ENCODE measurements around the gene CDYL2.
A peak's percentile ranks its signal among the peaks of the same experiment; 100 is the strongest.
"Not testable (repeated sequence)": the region's sequence is repeated elsewhere in the genome, so short reads cannot be mapped to it uniquely, and the experiment has no call there.

CDYL2 gene

GRCh38 chr16:80804056-80804525 lies 307 bp downstream of the CDYL2 start:
- Histone ChIP-seq H3K36me3 (ENCODE audit: insufficient read depth, low read length) (no peaks in the 10 kb centered on the region), H3K9me3 (ENCODE audit: low read depth, low read length) (no peaks in the 10 kb centered on the region), H3K4me3 (peak overlapping the region; percentile 60; the same call in 1 of the 2 replicates), H3K27ac (no peak overlapping the region), H3K9ac (ENCODE audit: insufficient read length) (no peak overlapping the region)
- TF ChIP-seq EZH2 (IDR thresholded peaks at IDR 0.05) (no peak), FOXP2 (optimal IDR thresholded peaks at IDR 0.05; ENCODE audit: control extremely low read depth, extremely low read length, insufficient read depth) (no peak), POLR2AphosphoS5 (IDR thresholded peaks at IDR 0.05; ENCODE audit: borderline replicate concordance, low read depth, low read length) (no peak)
- DNase-seq (ENCODE audit: low read depth, low spot score) = no peak

DNA sequence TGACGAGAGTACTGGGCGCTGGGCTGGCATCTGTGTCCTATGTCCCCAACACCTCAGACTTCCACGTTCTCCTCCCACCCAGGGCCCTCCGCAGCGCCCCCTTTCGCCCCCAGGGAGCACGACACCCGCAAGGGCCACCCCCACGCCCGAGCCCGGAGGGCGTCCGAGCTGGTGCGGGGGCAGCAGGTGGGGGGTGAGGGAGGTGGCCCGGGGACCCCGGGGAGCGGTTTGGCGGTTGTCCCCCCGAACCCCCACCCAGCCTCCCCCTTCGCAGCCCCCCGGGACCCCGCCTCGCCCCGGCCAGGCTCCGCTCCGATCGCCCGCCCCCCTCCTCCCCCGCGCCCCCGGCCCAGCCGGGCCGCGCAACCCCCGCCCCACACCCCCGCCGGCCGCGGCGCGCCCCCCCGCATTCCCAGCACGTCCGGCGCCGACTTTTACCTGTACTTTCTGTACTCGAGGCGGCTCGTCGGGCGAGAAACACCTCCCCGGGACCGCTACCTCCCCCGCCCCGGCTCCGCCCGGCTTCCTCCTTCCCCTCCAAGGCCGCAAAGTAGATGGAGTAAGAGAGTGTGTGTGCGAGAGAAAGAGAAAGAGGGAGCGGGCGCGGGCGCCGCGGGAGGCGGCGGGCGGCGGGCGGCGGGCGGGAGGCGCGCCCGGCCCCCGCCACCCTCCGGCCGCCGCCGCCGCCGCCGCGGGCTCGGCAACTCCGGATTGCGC lies 901 bp downstream of the CDYL2 start:
- Histone ChIP-seq H3K9me3 (ENCODE audit: low read depth, low read length) (no peaks in the 10 kb centered on the region), H3K36me3 (ENCODE audit: insufficient read depth, low read length) (no peaks in the 10 kb centered on the region), H3K9ac (ENCODE audit: insufficient read length) (no peak overlapping the region), H3K4me3 (no peak overlapping the region), H3K27ac (no peak overlapping the region)
- DNase-seq (ENCODE audit: low read depth, low spot score) = no peak
- TF ChIP-seq FOXP2 (optimal IDR thresholded peaks at IDR 0.05; ENCODE audit: control extremely low read depth, extremely low read length, insufficient read depth) (no peak), EZH2 (IDR thresholded peaks at IDR 0.05) (no peak)

GRCh38 chr16:80802902-80803301 lies 1.5 kb downstream of the CDYL2 start:
- TF ChIP-seq EZH2 (IDR thresholded peaks at IDR 0.05) (no peak), FOXP2 (optimal IDR thresholded peaks at IDR 0.05; ENCODE audit: control extremely low read depth, extremely low read length, insufficient read depth) (no peak), POLR2AphosphoS5 (IDR thresholded peaks at IDR 0.05; ENCODE audit: borderline replicate concordance, low read depth, low read length) (no peak)
- Histone ChIP-seq H3K4me3 (no peak overlapping the region), H3K36me3 (ENCODE audit: insufficient read depth, low read length) (no peaks in the 10 kb centered on the region), H3K27ac (no peak overlapping the region), H3K9ac (ENCODE audit: insufficient read length) (no peak overlapping the region), H3K9me3 (ENCODE audit: low read depth, low read length) (no peaks in the 10 kb centered on the region)
- DNase-seq (ENCODE audit: low read depth, low spot score) = no peak

DNA sequence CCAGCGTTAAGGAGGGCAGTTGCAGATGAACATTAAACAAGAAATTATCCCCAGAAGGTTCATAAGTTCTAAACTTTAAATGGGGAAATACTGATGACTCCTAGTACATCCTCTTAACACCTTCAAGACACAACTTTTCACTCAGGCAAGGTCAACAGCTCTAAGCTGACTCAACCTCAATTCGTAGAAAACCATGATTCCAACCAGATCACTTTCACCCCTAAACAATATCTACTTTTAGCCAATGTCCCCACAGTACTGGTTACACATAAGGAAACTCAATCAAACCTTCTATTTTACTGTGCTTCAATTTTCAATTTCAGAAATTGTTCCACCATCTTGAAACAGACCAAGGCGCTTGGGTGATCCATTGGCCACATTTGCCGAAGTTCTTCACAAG lies 2.3 kb downstream of the CDYL2 start:
- TF ChIP-seq POLR2AphosphoS5 (IDR thresholded peaks at IDR 0.05; ENCODE audit: borderline replicate concordance, low read depth, low read length) = no peak
- TF ChIP-seq FOXP2 (optimal IDR thresholded peaks at IDR 0.05; ENCODE audit: control extremely low read depth, extremely low read length, insufficient read depth) = no peak
- TF ChIP-seq EZH2 (IDR thresholded peaks at IDR 0.05) = no peak
- no peak overlapping the region for H3K27ac ChIP-seq
- no peak for DNase-seq (ENCODE audit: low read depth, low spot score)
- H3K9me3 ChIP-seq (ENCODE audit: low read depth, low read length) = no peaks in the 10 kb centered on the region
- H3K36me3 ChIP-seq (ENCODE audit: insufficient read depth, low read length) = no peaks in the 10 kb centered on the region
- no peak overlapping the region for H3K9ac ChIP-seq (ENCODE audit: insufficient read length)
- H3K4me3 ChIP-seq = no peak overlapping the region

DNA sequence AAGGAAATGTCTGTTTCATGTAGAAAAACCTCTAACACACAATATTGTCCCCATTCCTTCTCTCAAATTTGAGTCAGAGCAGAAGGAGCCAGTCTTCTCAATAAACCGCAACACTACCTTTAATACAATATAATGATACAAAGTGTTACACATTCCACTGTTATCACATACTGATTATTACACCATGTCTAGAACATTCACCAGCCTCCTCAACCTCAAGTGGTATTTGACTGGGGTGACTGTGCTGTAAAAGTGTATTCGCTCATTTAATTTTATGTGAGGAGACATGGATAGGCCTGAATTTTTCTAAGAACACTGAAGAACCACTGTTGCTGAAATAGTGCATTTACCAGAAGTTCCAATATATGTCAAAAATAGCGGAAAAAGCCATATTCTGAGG lies 10.3 kb downstream of the CDYL2 start:
- H3K27ac ChIP-seq = no peak overlapping the region
- H3K36me3 ChIP-seq (ENCODE audit: insufficient read depth, low read length) = no peaks in the 10 kb centered on the region
- DNase-seq (ENCODE audit: low read depth, low spot score) = no peak
- H3K9ac ChIP-seq (ENCODE audit: insufficient read length) = no peak overlapping the region
- H3K9me3 ChIP-seq (ENCODE audit: low read depth, low read length) = no peaks in the 10 kb centered on the region
- no peak overlapping the region for H3K4me3 ChIP-seq
- TF ChIP-seq FOXP2 (optimal IDR thresholded peaks at IDR 0.05; ENCODE audit: control extremely low read depth, extremely low read length, insufficient read depth) = no peak
- no peak for TF ChIP-seq POLR2AphosphoS5 (IDR thresholded peaks at IDR 0.05; ENCODE audit: borderline replicate concordance, low read depth, low read length)
- no peak for TF ChIP-seq EZH2 (IDR thresholded peaks at IDR 0.05)

- H3K36me3 ChIP-seq (ENCODE audit: insufficient read depth, low read length) = no peaks in the 10 kb centered on the region
- no peak overlapping the region for H3K4me3 ChIP-seq
- no peak for DNase-seq (ENCODE audit: low read depth, low spot score)
- no peak for TF ChIP-seq EZH2 (IDR thresholded peaks at IDR 0.05)
- no peak for TF ChIP-seq FOXP2 (optimal IDR thresholded peaks at IDR 0.05; ENCODE audit: control extremely low read depth, extremely low read length, insufficient read depth)
- TF ChIP-seq POLR2AphosphoS5 (IDR thresholded peaks at IDR 0.05; ENCODE audit: borderline replicate concordance, low read depth, low read length) = no peak
- no peaks in the 10 kb centered on the region for H3K9me3 ChIP-seq (ENCODE audit: low read depth, low read length)
- no peak overlapping the region for H3K27ac ChIP-seq
- no peak overlapping the region for H3K9ac ChIP-seq (ENCODE audit: insufficient read length)
Observed at GRCh38 chr16:80792031-80792430, 12.4 kb downstream of the CDYL2 start.

DNA sequence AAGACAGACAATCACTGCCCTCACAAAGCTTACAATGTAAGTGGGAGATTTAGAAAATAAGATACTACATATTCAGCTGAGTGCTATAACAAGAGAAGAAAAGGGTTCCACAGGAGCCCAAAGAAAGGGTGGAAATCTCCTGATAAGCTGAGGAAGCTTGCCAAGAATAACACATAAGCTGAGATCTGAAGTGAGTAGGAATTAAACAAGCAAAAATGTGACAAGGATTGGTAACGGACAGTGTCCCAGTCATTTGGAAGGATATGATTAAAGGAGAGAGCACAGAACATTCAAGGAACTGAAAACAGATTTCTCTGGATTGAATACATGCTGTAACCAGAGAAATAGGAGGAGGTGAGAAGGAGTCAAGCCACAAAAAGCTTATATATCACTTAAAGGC lies 13.0 kb downstream of the CDYL2 start:
- DNase-seq (ENCODE audit: low read depth, low spot score) = no peak
- Histone ChIP-seq H3K4me3 (no peak overlapping the region), H3K27ac (no peak overlapping the region), H3K36me3 (ENCODE audit: insufficient read depth, low read length) (no peaks in the 10 kb centered on the region), H3K9me3 (ENCODE audit: low read depth, low read length) (no peaks in the 10 kb centered on the region), H3K9ac (ENCODE audit: insufficient read length) (no peak overlapping the region)
- TF ChIP-seq POLR2AphosphoS5 (IDR thresholded peaks at IDR 0.05; ENCODE audit: borderline replicate concordance, low read depth, low read length) (no peak), EZH2 (IDR thresholded peaks at IDR 0.05) (no peak), FOXP2 (optimal IDR thresholded peaks at IDR 0.05; ENCODE audit: control extremely low read depth, extremely low read length, insufficient read depth) (no peak)

DNA sequence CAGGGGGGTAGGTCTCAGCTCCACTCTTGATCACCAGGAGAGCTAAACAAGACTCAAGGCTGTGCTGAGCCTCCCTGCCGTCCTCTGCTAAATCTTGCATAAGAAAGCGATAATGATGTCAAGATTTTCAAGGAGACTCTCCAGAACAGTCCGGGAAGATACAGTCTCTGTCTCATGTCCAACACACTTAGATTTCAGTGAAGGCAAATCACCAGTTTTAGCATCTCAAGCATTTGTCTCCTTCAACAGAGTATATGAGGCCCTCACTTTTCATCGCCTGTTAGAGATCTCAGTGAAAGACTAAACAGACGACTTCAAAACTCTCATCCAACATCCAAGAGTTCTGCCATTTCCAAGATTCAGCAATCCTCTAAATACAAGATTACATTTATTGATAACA lies 13.6 kb downstream of the CDYL2 start:
- TF ChIP-seq POLR2AphosphoS5 (IDR thresholded peaks at IDR 0.05; ENCODE audit: borderline replicate concordance, low read depth, low read length) (no peak), EZH2 (IDR thresholded peaks at IDR 0.05) (no peak), FOXP2 (optimal IDR thresholded peaks at IDR 0.05; ENCODE audit: control extremely low read depth, extremely low read length, insufficient read depth) (no peak)
- H3K9me3 ChIP-seq (ENCODE audit: low read depth, low read length) = no peaks in the 10 kb centered on the region
- H3K27ac ChIP-seq = no peak overlapping the region
- H3K4me3 ChIP-seq = no peak overlapping the region
- no peak overlapping the region for H3K9ac ChIP-seq (ENCODE audit: insufficient read length)
- H3K36me3 ChIP-seq (ENCODE audit: insufficient read depth, low read length) = no peaks in the 10 kb centered on the region
- DNase-seq (ENCODE audit: low read depth, low spot score) = no peak

DNA sequence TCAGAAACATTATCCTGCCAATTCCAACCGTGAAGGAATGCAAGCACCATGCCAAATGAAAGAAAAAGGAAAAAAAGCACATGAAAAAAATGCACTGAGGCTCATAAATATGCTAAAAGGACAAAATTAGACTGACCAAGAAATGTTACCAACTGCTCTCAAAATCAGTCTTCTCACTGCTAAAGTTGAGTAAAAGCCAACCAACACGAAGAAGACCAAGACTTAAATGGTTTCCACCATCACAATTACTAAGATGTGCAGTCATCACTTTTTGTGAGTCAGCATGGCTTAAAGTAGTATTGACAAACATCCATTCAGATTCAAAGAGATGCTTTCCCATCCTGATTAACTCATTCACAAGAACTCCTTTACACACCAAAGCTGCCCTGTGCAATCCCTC lies 16.4 kb downstream of the CDYL2 start:
- Histone ChIP-seq H3K36me3 (ENCODE audit: insufficient read depth, low read length) (no peaks in the 10 kb centered on the region), H3K9me3 (ENCODE audit: low read depth, low read length) (no peaks in the 10 kb centered on the region), H3K9ac (ENCODE audit: insufficient read length) (no peak overlapping the region), H3K4me3 (no peak overlapping the region), H3K27ac (no peak overlapping the region)
- no peak for DNase-seq (ENCODE audit: low read depth, low spot score)
- TF ChIP-seq EZH2 (IDR thresholded peaks at IDR 0.05) = no peak
- TF ChIP-seq POLR2AphosphoS5 (IDR thresholded peaks at IDR 0.05; ENCODE audit: borderline replicate concordance, low read depth, low read length) = no peak
- no peak for TF ChIP-seq FOXP2 (optimal IDR thresholded peaks at IDR 0.05; ENCODE audit: control extremely low read depth, extremely low read length, insufficient read depth)

DNA sequence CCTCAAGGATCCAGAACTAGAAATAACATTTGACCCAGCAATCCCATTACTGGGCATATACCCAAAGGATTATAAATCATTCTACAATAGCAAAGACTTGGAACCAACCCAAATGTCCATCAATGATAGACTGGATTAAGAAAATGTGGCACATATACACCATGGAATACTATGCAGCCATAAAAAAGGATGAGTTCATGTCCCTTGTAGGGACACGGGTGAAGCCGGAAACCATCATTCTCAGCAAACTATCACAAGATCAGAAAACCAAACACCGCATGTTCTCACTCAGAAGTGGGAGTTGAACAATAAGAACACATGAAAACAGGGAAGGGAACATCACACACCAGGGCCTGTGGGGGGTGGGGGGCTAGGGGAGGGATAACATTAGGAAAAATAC lies 17.8 kb downstream of the CDYL2 start:
- not testable (repeated sequence) for H3K9ac ChIP-seq (ENCODE audit: insufficient read length); H3K27ac ChIP-seq; DNase-seq (ENCODE audit: low read depth, low spot score); H3K4me3 ChIP-seq; H3K9me3 ChIP-seq (ENCODE audit: low read depth, low read length); H3K36me3 ChIP-seq (ENCODE audit: insufficient read depth, low read length)
